CD4-positive, alpha-beta T cell treated with Interleukin-21 for 1 hour (primary cell): Measurements from ENCODE around the gene FZD8.

ENCODE experiments used
- DNase-seq: peaks from one replicate; pipeline ENCODE4 v3.0.0-alpha.2; 2020

The FZD8 gene

DNA sequence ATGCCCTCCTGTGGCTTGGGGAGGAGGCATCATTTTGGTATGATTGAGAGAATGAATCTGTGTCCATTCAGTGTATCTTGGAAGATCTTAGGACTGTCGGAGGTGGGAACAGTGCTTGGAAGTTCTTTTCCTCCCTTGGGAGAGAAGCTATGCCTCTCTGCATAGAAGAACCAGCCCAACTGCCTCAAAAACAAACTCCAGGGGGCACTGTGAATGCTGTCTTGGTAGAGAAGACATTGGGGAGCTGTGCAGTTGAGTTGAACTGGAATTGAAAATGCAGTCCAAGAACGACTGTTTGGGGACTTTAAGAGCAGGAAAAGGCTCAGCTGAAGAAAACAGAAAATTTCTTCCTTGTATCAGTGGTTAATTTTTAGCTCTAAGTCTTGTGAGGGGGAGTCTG is 41.9 kb downstream of the FZD8 start:
- DNase-seq, result no peak

DNA sequence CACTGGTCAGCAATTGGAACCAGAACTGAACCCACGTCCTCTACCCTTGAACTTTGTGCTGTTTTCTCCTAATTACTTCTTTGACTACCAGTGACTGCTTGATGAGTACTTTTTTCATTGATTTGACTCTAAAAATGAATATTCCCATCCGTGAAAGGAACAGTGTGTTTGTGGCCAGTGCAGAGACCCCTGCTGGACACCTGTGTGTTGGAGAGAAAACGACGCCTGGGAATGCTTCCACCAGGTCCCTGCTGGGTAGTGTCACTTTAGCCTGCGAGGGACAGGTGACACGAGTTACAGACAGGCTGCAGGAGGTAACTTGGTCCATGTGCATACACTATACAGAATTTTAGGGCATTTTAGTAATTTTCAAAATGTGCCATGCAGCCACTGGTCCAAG is 43.7 kb downstream of the FZD8 start:
- DNase-seq, result no peak

DNA sequence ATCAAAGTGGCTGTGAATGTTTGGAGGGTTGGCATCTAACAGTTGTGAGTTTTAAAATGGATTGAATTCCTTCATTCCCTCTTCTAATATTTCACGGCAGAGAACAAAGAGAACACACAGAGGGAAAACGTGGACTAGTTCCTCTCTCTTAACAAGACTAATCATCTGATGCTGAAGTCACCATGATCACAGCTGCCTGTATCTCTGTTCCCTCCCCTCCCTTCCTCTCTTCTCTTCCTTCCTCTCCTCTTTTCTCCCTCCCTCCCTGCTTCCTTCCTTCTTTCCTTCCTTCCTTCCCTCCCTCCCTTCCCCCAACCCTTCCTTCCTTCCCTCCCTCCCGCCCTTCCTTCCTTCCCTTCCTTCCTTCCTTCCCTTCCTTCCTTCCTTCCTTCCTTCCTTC is 47.0 kb downstream of the FZD8 start:
- no peak for DNase-seq

DNA sequence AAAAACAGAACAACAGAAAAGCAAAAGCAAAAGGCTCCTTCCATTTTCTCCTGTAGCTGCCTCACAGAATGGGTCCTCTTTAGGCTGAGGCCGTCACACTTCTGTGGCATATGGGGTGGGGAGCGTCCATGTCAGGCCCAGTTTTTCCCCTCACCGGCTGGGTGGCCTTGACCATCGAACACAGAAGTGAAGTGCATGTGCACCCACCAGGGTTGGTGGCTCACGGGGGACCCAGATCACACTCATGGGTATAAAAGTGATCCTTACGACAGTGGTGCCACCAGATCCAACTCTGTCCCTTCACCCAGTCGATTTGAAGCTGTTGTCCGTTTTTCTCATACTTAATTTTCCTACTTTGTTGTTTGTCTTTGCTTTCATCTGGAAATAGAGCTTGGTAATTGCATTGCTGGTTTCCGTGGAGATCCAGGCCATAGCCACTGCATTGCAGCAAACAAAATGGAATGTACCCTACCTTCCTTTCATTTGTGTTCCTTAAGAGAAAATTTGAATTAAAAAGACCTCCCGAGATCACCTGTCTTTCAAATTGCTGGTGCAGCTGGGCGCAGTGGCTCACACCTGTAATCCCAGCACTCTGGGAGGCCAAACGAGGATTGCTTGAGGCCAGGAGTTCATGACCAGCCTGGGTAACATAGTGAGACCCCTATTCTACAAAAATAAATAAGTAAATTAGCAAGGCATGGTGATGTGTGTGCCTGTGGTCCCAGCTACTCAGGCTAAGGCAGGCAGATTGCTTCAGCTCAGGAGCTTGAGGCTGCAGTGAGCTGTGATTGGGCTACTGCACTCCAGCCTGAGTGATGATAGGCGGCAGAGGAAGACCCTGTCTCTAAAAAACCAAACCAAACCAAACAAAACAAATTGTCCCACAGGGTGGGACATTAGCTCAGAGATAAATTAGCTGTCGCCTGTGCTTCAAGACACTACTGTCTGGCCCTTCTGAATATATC is 47.7 kb downstream of the FZD8 start:
- no peak for DNase-seq

DNA sequence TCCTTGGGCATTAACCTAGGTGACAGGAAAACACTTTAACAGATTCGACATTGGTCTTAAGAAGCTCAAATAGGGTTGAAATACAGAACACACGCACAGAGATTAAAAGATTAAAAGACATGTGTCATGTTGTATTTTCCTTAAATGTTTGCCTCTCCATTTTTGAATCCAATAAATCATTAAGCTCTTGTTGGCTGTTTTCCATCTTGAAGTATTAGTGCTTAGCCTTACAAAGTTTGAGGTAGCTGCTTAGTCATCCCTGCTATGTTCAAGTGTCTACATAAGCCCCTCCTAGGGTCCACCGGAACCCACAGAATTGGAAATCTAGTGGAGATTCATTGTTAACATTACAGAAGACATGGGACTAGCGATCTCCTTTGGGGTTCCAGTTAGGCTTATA is 49.7 kb downstream of the FZD8 start:
- DNase-seq, result no peak

DNA sequence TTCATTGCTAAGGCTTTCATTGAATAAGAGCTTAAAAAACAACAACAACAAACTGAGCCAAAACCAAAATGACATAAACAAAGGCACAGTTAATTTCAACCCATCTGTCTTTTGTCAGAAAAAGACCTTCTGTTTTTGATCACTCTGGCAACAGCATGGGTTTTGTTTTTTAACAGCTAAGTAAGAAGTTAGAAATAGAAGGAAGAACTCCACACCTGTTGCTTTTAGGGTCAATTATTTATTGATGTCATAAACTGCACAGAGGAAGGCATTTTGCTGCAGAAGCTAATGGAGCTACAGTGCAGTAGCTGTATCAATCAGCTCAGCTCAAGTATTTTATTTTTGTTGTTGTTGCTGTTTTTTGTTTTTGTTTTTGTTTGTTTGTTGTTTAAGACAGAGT is 53.3 kb downstream of the FZD8 start:
- no peak for DNase-seq
